Stimulated activated CD4-positive, alpha-beta T cell treated with anti-CD3 and anti-CD28 coated beads, Interleukin-12 subunit alpha, Interleukin-12 subunit beta, amount 100 ng/mL, for 48 hours (primary cell): Measurements from ENCODE around the gene AGBL4.

ENCODE experiments used
- DNase-seq, 3 donors: peaks; one replicate each; pipeline ENCODE4 v3.0.0-alpha.2; 2020; ENCODE audit warnings: low read depth in 2 of 3, low spot score in 1 of 3

AGBL4 gene

GRCh38 chr1:48946070-48946469 is 1077.7 kb downstream of the AGBL4 start:
- DNase-seq, result no peak

GRCh38 chr1:48944811-48945210 is 1078.9 kb downstream of the AGBL4 start:
- DNase-seq, result no peak

GRCh38 chr1:48943826-48944225 is 1079.9 kb downstream of the AGBL4 start:
- DNase-seq, result no peak

GRCh38 chr1:48943393-48943792 is 1080.4 kb downstream of the AGBL4 start:
- no peak for DNase-seq

GRCh38 chr1:48940962-48941732 is 1082.6 kb downstream of the AGBL4 start:
- DNase-seq, result no peak

GRCh38 chr1:48940354-48940753 is 1083.4 kb downstream of the AGBL4 start:
- no peak for DNase-seq

GRCh38 chr1:48939828-48940227 is 1083.9 kb downstream of the AGBL4 start:
- DNase-seq, result no peak

GRCh38 chr1:48939042-48939441 is 1084.7 kb downstream of the AGBL4 start:
- no peak for DNase-seq

- no peak for DNase-seq
Measured at GRCh38 chr1:48937732-48938131, 1086.0 kb downstream of the AGBL4 start.

GRCh38 chr1:48936436-48936835 is 1087.3 kb downstream of the AGBL4 start:
- no peak for DNase-seq

- no peak for DNase-seq
Measured at GRCh38 chr1:48932366-48932765, 1091.4 kb downstream of the AGBL4 start.

- DNase-seq, result no peak
Measured at GRCh38 chr1:48931506-48932192, 1092.1 kb downstream of the AGBL4 start.

- no peak for DNase-seq
Measured at GRCh38 chr1:48930011-48930410, 1093.7 kb downstream of the AGBL4 start.

GRCh38 chr1:48924099-48924498 is 1099.7 kb downstream of the AGBL4 start:
- no peak for DNase-seq

- DNase-seq, result no peak
Measured at GRCh38 chr1:48923116-48923515, 1100.6 kb downstream of the AGBL4 start.

GRCh38 chr1:48920851-48921250 is 1102.9 kb downstream of the AGBL4 start:
- DNase-seq, result no peak

GRCh38 chr1:48917901-48918603 is 1105.7 kb downstream of the AGBL4 start:
- DNase-seq, result no peak

GRCh38 chr1:48917070-48917454 is 1106.7 kb downstream of the AGBL4 start:
- no peak for DNase-seq

- no peak for DNase-seq
Measured at GRCh38 chr1:48916130-48917069, 1107.4 kb downstream of the AGBL4 start.

- DNase-seq, result no peak
Measured at GRCh38 chr1:48908606-48909005, 1115.1 kb downstream of the AGBL4 start.

GRCh38 chr1:48906729-48907128 is 1117.0 kb downstream of the AGBL4 start:
- DNase-seq, result no peak
